GM18508 (cell line): Measurements from ENCODE around the gene PROM2.
"Not testable (repeated sequence)": the region's sequence is repeated elsewhere in the genome, so short reads cannot be mapped to it uniquely, and the experiment has no call there.

Experiments
- ATAC-seq: cut with Tn5 transposase; IDR thresholded peaks from one replicate; pipeline ENCODE4 v1.9.1; 2021; ENCODE audit warnings: moderate number of reproducible peaks; ENCODE audit not compliant: insufficient read depth, unreplicated experiment

Gene PROM2

DNA sequence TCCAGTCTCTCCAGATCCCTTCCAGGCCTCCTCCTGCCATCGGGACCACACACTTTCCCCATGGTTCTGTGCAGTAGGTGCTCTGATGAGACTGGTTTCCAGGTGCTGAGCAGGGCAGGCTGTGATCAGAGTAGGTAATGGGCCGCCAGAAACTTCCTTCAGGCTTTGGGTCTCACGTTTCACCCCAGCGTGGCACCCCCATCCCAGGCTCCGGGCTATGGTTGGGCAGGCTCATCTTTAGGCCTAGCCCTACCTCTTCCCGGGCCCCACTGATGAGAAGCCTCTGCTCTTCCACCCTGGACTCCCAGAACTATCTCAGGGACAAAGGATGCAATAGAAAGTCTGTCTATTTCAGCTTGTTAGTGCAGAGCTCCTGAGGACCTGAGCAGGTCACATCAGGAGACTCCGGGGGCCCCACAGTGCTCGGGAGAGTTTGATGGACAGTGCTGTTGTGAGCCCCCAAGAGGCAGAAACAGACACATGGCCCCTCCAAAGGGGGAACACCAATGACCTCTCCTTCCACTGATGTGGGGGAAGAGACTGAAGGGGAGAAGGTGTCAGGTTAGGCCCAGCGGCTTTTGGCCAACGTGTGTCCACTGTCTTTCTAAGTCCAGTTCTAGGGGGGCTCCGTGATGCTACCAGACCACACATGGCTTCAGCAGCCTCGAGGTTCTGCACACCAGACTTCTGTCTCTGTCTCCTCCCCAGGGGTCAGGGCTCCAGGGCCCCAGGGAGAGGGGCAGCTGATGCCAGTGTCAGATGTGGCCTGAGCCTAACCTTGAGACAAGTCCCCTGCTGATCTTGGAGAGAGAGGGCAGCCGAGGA is 5.8 kb upstream of the PROM2 start:
- ATAC-seq, result no peak

DNA sequence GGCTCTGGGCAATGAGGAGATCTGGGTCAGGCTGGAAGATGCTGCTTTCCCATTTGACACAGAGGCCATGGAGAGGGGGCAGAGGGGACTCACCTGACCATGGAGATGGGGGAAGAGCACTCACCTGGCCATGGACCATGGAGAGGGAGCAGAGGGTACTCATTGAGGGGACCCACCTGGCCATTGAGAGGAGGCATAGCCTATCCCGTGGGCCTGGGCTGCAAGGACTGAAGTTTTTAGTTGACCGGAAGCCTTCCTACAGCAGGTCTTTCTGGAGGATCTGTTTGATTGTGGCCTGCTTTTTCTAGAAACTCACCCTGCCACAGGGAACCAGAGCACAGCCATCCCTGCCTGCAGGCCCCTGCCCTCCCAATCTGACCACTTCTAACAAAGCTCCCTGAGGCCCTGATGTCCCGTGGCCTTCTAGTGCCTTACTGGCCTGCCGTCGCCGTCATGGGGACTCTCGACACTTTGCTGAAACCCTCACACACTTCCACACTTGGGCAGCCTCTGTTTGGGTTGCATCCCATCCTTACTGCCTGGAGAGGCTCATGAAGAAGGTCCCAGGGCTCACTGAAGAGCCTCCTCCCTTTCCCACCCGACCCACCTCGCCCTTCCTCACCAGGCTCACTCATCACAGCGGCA is 5.1 kb upstream of the PROM2 start:
- ATAC-seq, result no peak

DNA sequence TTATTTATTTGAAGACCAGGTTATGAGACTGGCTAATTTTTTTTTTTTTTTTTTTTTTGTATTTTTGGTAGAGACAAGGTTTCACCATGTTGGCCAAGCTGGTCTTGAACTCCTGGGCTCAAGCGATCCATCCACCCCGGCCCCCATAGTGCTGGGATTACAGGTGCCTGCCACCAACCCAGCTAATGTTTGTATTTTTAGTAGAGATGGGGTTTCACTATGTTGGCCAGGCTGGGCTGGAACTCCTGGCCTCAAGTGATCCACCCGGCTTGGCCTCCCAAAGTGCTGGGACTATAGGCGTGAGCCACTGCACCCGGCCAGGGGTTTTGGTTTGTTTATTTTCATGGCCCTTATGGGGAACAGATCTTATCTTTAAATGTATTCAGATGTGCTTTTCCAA is 4.5 kb upstream of the PROM2 start:
- not testable (repeated sequence) for ATAC-seq

DNA sequence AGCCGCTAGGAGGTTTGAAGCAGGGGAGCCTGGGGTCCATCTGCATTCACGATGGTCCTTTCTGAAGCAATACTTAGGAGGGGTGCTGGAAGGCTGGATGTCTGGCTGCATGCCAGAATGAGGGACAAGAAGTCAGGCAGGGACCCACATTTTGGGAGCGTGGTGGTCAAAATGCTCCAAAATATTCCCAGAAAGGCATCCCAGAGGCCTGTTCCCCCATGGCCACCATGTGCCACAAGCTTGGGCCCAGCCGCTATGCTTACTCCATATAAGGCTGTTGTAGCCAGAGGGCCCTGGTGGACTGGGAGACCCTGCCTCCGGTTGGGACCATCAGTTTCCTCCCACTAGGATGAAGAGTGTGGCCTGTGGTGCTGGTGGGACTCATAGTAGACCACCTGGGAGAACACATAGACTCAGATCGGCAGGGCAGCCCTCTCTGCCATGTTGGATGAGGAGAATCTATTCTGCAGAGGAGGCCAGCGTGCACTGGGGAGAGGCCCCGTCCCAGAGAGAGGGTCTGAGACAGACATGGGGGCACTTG is 3.6 kb upstream of the PROM2 start:
- ATAC-seq, result no peak

DNA sequence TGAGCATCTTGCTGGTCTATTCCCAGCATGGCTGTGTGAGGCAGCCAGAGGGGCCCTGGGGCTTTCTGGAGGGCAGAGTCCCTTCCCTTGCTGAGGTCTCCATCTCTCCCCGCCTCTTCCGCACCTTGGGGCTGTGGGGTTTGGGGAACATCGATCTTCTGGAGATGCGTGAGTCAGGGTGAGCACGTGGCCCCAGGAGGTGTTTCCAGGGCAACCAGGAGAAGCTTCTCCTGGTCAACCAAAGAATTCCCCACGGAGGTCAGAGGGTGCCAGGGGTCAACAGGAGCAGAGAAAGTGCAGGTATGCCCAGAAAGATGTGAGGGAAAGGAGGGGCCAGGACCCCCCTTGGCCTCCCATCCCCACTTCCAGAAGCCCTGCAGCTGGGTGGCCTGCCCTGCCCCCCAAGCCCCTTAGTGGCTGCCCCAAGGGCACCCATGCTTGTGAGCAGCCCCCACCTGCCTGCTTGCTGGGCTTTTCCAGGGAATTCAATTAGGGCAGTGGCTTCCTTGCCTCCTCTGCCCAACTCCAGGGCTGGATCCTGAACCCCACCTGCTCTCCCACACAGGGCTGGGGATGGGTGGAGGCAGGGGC is 2.8 kb upstream of the PROM2 start:
- ATAC-seq, result no peak

DNA sequence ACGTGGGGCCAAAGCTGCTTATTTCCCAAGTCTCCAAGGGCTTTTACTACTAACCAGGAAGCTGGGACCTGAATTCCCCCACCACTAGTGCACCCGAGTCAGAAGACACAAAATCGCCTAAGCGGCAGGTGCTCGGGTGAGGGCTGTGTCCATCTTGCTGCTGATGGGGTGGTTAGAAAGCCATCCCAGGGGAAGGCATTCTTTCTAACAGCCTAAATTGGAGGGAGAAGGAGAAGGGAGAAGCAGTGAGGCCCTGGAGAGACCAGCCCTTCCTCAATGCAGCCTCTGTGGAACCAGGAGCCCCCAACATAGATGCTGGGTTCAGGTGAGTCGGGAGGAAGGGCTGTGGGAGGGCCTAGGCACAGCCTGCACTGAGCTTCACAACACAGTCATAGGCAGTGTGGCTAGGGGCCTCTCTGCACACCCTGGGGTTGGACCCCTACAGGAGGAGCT is 1.9 kb upstream of the PROM2 start:
- no peak for ATAC-seq

DNA sequence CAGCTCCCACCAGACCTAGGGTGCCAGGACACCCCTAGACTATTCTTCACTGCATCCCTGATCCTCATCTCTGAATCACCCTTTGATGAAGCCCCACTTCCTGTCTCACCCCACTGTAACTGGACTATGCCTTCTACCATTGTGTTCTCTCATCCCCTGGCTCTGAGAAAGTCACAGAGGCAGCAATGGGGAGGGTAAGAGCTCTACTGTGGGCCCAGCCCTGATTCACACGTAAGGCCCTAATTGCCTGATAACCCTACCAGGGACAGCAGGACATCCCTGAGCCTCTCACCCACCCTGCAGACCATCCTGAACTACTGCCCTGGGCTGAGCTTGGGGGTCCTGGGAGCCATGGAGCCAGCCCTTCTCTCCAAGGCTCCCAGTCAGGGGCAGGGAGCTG is 1.5 kb upstream of the PROM2 start:
- no peak for ATAC-seq

DNA sequence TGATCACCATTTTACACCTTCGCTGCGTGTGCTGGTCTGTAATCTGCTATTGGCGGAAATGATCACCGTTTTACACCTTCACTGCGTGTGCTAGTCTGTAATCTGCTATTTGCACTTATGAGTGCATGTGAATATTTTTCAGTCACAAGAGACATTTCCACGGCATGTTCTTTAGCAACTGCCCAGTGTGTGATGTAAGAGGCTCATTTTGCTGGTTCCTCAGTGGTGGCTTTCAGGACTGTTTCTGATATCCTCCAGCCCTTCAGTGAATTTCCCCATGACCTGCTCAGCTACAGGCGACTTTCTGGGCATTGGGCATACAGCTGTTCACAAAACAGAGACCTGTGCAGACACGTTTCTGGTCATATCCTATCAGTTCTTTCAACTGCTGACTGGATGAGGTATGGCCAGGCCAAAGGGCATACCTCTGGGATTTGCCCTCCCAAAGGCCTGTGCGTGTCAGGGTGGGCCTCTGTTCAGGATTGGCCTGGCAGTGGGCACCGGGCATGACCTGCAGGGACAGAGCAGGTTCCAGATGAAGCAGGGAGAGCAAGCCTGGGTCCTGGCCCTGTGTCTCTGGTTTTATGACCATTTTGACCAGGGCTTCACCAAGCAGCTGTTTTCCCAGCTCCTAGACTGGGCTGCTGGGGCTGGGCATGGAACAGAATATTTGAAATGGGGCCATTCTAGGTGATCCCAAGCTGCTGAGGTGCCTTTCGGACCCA is 521 bp upstream of the PROM2 start:
- no peak for ATAC-seq

DNA sequence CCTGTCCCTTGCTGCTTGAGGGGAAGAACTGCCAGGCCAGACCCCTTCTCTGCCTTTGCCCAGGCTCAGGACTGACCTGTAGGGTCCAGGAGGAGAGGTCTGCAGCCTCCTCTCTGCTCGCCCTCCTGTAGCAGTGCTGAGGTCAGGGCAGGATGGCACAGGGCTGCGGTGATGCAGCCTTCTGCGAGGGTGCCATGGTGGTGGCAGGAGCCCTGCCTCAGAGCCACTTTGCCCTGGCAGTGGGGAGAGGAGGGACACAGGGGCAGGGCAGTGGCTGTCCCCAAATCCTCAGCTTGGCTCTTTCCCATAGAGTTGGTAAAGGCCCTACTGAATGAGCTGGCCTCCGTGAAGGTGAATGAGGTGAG is 884 bp downstream of the PROM2 start:
- no peak for ATAC-seq

DNA sequence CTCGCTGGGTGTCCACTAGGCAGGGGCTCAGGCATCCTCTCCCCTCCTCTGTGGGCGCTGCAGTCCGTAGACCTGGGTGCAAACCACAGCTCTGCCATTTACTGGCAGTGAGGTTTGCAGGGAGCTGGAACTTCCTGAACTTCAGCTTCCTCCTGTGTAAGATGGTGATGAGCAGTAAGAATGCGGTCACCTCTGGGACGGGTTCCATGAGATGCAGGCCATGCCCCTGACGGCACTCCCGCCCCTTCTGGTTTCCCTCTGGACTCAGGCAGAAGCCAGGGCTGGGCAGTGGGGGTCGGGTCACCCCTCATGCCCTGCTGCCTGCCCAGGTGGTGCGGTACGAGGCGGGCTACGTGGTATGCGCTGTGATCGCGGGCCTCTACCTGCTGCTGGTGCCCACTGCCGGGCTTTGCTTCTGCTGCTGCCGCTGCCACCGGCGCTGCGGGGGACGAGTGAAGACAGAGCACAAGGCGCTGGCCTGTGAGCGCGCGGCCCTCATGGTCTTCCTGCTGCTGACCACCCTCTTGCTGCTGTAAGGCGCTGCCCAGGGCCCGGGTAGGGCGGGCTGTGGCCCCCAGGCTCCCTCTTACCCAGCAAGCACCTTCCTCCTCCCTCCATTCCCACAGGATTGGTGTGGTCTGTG is 1.5 kb downstream of the PROM2 start:
- no peak for ATAC-seq

DNA sequence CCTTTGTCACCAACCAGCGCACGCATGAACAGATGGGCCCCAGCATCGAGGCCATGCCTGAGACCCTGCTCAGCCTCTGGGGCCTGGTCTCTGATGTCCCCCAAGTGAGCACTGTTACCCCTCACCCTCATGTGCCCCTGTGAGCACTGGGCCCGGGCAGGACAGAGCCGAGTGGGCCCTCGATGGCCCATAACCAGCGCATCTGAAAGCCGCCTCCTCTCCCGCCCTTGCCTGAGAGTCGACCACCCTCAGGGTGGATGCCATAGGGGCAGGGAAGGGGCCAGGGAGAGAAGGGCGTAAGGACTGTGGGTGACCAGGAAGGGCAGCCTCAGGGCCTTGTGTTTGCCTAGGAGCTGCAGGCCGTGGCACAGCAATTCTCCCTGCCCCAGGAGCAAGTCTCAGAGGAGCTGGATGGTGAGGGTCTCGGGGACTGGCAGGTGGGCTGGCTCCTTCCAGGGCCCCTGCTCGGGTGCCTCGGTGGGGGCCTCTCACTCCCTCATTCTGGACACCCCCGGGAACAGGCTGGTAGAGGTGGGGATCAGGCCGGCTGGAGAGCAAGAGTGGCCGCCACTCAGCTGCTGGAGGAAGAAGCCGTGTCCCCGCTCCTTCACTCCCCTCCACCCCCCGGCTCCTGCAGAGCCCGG is 2.1 kb downstream of the PROM2 start:
- no peak for ATAC-seq

DNA sequence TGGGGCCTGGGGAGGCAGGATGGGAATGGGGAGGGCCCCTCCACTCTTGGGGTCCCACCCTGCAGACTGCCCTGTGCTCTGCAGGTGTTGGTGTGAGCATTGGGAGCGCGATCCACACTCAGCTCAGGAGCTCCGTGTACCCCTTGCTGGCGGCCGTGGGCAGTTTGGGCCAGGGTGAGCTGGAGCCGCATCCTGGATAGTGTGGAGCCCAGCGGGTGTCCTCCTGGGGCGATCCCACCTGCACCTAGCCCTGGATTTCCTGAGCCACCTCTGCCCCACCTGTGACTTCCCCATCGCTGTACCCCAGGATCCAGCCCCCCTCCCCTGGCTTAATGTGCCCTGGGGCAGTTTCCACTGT is 2.6 kb downstream of the PROM2 start:
- ATAC-seq, result no peak

DNA sequence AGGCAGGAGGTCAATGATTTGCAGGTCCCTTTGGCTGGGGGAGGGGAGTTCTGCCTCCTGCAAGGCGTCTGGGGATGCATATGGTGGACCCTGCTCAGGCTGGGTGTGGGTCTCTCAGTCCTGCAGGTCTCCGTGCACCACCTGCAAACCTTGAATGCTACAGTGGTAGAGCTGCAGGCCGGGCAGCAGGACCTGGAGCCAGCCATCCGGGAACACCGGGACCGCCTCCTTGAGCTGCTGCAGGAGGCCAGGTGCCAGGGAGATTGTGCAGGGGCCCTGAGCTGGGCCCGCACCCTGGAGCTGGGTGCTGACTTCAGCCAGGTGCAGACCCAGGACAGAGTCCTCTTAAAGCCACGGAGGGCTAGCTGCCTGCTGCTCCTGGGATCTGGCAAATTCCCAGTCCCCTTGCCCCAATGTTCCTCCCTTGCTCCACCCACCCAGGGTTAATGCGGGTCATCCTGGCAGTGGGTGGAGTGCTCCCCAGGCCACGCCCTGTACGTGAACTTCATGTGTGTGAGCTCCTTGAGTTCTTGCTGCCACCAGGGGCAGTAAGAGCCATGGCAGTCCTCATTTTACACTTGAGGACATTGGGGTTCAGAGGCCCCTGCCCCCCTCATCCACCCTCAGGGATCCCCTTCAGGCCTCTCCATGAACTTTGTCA is 3.1 kb downstream of the PROM2 start:
- no peak for ATAC-seq

DNA sequence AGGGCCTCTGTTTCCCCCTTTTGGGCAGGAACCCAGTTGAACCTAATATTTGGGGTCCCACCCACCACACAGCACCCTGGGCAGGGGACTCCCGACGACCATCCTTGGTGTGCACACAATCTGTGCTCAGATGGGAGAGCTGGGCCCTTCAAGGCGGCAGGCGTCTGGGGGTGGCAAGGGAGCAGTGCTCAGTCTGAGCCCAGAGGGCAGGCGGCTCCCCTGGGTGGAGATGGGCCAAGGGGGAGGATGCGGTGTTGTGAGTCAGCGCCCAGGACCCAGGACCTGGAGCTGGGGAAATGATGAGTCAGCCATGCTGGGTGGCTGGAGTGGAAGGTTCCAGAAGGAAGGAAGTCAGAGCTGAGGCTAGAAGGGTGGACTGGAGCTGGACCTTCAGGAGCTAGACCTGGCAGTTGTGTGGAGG is 3.8 kb downstream of the PROM2 start:
- ATAC-seq, result no peak

DNA sequence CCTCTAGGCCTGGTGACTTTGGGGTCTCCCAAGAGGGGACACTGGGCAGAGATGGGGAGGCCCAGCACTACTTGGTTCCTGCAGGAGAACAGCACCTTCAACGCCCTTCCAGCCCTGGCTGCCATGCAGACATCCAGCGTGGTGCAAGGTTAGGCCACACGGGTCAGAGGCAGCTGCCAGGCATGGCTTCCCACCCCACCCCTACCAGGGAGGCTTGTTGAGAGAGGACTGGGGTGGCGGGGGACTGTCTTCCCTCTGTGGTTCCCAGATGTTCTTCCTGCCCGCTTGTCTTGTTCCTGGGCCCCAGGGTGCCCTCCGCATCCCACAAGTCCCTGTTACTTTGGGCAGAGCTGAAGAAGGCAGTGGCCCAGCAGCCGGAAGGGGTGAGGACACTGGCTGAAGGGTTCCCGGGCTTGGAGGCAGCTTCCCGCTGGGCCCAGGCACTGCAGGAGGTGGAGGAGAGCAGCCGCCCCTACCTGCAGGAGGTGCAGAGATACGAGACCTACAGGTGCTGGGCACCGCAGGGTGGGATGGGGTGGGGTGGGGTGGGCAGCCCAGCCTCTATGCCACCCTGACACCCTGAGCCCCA is 4.5 kb downstream of the PROM2 start:
- no peak for ATAC-seq

DNA sequence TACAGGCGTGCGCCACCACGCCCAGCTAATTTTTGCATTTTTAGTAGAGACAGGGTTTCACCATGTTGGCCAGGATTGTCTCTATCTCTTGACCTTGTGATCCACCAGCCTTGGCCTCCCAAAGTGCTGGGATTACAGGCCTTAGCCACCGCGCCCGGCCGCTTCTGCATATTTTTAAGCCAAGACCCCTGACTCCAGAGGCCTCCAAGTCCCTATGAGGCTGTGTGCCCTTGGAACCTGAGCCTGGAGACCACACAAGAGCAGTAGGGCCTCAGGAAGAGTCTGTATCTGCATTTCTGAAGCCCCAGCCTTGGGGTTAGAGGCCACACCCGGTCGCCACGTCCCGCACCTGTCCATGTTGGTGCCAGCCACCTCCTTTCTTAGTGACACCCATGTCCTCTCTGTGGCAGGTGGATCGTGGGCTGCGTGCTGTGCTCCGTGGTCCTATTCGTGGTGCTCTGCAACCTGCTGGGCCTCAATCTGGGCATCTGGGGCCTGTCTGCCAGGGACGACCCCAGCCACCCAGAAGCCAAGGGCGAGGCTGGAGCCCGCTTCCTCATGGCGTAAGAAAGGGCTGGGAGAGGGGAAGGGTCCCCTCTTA is 5.3 kb downstream of the PROM2 start:
- ATAC-seq, result no peak

DNA sequence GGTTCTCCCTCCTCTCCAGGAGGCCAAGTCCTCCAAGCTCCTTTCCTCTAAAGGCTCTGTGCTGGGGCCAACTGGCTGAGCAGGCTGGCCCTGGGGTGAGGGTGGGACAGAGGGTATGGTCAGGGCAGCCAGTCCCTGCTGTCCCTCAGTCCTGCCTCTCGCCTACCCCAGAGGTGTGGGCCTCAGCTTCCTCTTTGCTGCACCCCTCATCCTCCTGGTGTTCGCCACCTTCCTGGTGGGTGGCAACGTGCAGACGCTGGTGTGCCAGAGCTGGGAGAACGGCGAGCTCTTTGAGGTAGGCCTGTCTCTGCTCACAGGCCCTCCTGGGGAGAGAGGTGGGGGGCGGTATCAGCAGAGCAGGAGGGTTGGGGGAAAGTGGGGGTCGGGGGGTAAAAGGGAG is 6.8 kb downstream of the PROM2 start:
- no peak for ATAC-seq

DNA sequence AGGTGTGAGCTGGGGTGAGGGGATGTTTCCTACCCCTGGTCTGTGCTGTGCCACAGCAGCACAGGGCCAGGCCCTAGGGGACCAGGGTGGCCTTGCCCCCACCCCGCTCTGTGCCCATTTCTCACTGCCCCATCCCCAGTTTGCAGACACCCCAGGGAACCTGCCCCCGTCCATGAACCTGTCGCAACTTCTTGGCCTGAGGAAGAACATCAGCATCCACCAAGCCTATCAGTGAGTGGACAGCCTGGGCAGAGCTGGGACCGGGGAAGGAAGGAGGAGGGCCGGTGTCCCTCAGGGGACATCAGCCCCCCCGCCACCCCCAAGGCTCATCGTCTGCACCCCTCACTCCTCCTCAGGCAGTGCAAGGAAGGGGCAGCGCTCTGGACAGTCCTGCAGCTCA is 7.5 kb downstream of the PROM2 start:
- ATAC-seq, result no peak

DNA sequence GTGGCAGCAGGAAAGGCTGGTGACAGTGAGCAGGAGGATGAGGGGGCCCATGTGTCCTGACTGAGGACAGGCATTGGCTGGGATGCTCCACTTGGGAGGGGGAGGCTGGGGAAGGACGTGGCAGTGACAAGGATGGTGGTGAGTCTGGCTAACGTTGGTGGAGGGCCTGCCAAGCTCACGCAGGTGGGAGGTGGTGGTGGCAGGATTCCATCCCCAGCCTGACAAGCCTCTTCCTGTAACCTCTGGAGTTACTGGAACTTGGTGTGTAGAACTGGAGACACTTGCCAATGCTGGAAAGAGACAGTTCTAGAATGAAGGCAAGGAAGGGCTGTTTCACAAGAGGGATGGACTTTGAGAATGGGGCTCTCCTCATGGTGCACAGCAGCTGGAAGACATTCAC is 8.2 kb downstream of the PROM2 start:
- no peak for ATAC-seq
